HG03558 (cell line): ENCODE results near the gene KLHL36.
"Not testable (repeated sequence)": the region's sequence is repeated elsewhere in the genome, so short reads cannot be mapped to it uniquely, and the experiment has no call there.

ENCODE experiments used
- ATAC-seq: cut with Tn5 transposase; IDR thresholded peaks from one replicate; pipeline ENCODE4 v1.9.1; 2021; ENCODE audit warnings: moderate number of reproducible peaks; ENCODE audit not compliant: unreplicated experiment; ENCODE audit errors: extremely low read depth

Gene KLHL36

DNA sequence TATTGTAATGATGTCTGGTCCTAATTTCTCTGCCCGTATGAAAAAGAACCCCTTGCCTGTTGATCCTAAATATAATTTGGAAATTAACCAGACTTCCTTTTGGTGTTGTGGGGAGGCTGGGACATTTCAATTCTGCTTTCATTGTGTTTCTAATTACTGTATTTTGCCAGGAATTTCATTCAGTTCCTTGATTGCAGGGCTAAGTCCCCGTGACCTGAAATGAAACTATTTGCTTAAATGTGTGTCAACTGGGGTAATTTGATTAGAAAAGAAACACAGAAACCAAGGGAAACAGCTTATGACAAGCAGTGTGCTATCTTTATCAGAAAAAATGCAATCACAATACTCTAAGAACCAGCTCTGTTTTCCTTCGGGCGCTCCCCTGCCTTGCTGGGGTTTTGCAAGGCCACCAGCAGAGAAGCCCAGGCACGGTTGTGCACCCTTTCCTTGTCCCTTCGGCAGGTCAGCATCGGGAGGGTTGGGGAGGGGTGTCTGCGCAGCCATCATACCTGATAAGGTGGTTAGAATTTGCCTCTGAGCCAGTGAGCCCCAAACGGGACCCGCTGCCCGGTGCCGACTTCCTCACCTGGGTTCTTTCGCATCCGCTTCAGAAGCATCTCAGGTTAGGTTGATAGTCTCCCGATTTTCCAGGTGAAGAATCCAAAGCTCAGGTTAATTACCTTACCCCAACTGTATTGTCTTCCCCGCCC is 19.4 kb downstream of the KLHL36 start:
- ATAC-seq: no peak

GRCh38 chr16:84670063-84670462 is 21.8 kb downstream of the KLHL36 start:
- ATAC-seq: no peak

DNA sequence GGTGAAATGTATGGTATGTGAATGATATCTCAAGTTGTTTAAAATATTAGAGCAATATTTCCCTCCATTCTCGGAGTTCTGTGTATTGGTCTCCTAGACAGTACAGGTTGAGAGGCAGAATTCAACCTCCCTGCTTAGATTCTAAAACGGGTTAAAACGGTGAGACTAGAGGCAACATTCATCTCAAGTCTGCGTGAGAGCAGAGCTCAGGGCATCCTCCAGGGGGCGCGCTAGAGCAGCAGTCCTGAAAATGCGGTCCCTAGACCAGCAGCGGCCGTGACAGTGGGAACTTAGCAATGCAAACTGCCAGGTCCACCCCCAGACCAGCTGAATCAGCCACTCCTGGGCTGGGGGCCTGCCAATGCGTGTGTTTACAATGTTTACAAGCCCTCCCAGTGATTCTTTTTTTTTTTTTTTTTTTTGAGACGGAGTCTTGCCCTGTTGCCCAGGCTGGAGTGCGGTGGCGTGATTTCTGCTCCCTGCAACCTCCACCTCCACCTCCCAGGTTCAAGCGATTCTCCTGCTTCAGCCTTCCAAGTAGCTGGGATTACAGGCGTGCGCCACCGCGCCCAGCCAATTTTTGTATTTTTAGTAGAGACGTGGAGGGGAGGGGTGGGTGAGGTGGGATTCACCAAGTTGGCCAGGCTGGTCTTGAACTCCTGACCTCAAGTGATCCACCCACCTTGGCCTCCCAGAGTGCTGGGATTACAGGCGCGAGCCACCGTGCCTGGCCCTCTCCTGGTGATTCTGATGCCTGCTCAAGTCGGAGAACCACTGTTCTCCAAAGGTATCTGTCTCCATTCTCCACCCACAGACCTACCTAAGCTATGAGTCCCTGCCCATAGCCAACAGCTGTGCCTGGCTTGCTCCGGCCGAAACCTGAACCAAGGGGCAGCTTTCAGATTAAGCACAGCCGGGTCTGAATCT is 24.2 kb downstream of the KLHL36 start:
- ATAC-seq: no peak

GRCh38 chr16:84673203-84673535 is 24.9 kb downstream of the KLHL36 start:
- no peak for ATAC-seq

DNA sequence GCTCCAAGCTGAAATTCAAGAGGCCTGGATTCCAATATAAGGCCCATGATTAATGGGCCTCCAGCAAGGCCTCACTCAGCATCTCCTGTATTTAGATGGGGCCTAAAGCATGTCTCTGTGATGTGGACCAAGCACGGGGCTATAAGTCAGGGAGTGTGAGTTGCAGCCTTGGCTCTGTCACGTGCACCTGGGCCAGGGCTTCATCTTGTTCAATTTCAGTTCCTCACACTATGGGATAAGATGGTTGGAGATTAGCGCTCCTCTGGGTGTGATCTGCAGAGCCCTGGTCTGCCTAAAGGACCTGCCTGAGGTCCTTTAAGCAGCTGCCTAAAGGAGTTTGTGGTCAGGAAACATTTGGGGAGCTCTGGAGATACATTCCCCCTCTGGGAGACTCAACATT is 25.2 kb downstream of the KLHL36 start:
- ATAC-seq: no peak

- ATAC-seq: no peak
These were observed 27.1 kb downstream of the KLHL36 start for GRCh38 chr16:84675423-84675822.

DNA sequence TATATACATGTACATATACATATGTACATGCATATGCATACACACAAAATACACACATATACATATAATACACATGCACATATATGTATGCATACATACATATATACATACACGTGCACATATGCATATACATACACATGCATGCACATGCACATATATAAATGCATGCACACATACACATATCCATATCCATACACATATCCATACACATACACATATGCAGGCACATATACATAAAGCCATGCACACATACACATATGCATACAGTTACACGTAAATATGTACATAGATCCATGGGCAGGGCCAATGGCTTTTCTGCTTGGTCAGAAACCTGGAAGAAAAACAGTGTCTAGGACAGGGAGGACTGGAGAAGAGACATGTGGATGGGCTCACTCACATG is 27.6 kb downstream of the KLHL36 start:
- ATAC-seq: no peak

GRCh38 chr16:84677017-84677803 is 28.9 kb downstream of the KLHL36 start:
- ATAC-seq: no peak

DNA sequence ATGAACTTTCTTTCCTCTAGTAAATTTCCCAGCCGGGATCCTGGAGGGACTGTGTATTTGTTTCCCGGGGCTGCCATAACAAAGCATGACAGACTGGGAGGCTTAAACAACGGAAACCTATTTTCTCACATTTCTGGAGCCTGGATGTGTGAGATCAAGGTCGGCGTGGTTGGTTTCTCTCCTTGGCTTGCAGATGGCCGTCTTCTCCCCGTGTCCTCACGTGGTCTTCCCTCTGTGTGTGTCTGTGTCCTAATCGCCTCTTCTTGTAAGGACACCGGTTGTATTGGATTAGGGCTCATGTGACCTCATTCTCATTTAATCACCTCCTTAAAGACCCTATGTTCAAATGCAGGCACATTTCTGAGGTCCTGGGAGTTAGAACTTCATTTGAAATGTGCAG is 29.5 kb downstream of the KLHL36 start:
- no peak for ATAC-seq

DNA sequence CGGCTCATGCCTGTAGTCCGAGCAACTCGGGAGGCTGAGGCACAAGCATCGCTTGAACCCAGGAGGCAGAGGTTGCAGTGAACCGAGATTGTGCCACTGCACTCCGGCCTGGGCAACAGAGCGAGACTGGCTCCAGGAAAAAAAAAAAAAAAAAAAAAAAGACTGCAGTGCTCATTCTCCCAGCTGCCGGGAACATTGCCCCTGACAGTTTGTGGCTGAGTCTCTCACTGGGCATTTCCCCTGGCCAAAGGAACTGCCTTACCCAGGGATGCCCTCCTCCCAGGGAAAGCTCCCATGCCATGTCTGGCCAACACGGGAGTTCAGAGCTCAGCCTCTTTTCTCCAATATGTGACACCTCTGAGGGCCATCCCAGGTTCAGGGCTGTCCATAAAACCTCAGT is 30.2 kb downstream of the KLHL36 start:
- no peak for ATAC-seq

- ATAC-seq: no peak
These were observed 32.0 kb downstream of the KLHL36 start for GRCh38 chr16:84680165-84680842.

DNA sequence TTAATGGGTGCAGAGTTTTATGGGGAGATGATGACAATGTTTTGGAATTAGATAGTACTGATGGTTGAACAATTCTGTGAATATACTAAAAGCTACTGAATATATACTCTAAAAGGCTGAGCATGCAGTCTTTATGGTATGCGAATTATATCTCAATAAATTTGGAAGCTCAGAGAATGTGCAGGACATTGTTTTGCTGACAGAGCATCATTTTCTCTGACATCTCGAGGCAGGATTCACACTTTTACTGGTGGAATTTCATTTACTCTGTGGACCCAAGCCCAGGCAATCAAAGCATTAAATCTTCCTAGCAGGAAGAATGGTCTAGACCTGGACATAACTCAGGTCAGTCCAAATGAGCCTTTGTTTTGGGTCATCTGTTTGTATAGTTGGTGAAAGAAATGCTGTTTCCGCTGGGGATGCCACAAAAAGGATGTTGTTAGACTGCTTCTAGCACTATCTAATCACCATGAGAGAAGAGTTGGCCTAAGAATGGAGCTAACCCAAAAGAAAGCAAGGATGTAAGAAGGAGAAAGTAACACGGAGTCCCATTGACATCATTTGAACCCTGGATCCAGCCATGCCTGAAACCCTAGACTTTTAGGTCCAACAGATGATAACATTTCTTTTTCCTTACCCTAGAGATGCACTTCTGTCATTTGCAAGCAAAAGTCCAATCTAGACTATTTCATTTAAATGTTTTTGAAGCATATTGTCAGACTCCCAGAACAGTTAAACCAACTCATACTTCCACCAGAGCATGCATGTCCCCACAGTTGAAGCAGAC is 32.7 kb downstream of the KLHL36 start:
- no peak for ATAC-seq

GRCh38 chr16:84683691-84684591 is 35.6 kb downstream of the KLHL36 start:
- ATAC-seq: no peak

GRCh38 chr16:84684592-84684965 is 36.3 kb downstream of the KLHL36 start:
- ATAC-seq: no peak

DNA sequence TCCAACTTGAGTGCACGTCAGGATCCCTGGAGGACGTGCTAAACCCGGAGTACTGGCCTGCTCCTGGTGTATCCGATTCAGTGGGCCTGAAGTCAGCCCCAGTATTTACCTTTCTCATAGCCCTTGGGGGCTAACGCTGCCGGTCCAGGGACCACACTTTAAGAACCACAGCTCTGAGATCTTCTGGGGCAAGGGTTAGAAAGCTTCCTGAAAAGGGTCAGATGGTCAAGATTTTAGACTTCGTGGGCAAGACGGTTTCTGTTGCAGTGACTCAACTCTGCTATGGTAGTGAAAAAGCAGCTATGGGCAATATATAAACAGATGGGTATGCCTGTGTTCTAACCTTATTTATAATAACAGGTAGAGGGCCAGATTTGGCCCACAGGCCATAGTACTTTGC is 36.9 kb downstream of the KLHL36 start:
- ATAC-seq: no peak

DNA sequence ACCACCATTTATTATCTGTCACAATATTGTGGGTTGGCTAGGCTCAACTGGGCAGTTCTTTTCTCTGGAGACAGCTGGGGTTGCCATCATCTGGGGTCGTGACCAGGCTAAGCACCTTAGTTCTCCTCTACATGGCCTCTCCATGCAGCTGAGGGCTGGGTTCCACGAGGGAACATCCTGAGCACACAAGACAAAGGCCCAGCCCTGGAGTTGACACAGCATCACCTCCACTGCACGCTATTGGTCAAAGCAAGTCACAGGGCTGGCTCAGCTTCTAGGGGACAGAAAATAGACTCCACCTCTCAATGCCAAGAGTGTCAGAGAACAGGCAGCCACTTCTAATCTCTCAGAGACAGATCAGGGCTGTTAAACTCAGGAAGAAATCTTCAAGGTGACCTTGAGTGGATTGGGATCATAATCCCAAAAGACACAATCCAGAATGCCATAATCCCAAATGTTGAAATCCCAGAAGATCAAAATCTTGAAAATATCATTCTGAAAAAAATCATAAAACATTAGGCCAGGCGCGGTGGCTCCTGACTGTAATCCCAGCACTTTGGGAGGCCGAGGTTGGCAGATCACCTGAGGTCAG is 38.5 kb downstream of the KLHL36 start:
- ATAC-seq: no peak

GRCh38 chr16:84687715-84688114 is 39.4 kb downstream of the KLHL36 start:
- no peak for ATAC-seq

- not testable (repeated sequence) for ATAC-seq
These were observed 39.9 kb downstream of the KLHL36 start for GRCh38 chr16:84688163-84688562.
